ENCODE data around the gene DES. TPM values are rescaled to one million over a fixed set of nuclear protein-coding genes. Genes with fewer than 3 reads are reported as not detected.

The DES gene
- total and polyA plus RNA-seq, 2 donors (not counting 1 experiment from before 2014, with no cell fraction given), result not detected

DNA sequence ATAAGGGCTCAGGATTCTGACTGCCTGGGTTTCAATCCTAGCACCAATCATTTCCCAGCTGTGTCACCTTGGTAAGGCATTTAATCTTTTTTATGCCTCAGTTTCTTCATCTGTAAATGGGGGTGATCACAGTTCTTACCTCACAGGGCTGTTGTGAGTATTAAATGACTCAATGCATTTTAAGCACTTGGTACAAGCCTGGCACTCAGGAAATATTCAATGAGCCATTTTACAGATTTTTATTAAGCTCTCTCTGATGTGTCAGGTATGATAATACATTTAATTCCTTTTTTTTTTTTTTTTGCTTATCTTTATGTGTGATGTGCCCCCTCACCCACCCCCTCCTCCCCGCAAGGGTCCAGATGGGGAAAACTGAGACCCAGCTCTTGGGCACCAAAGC lies 28.5 kb downstream of the DES start:
- peaks cover 56% of the 10 kb centered on the region for H3K27me3 Mint-ChIP-seq
- Histone ChIP-seq H2AFZ (ENCODE audit: insufficient read depth, low read depth, low read length, poor library complexity, severe bottlenecking) (no peak overlapping the region), H4K20me1 (ENCODE audit: control insufficient read depth, insufficient read depth, low read length, poor library complexity, severe bottlenecking) (no peaks in the 10 kb centered on the region), H3K79me2 (ENCODE audit: control insufficient read depth, insufficient read depth, low read length) (no peaks in the 10 kb centered on the region), H3K27me3 (replicated peaks in 1 of 4; ENCODE audit: control extremely low read depth in 1 of 4, control insufficient read depth in 3 of 4, insufficient read depth in 4 of 4, low read length in 3 of 4) (peaks cover 0 to 34% (median 17%) of the 10 kb centered on the region in 4 experiments), H3K4me1 (ENCODE audit: control insufficient read depth in 2 of 2, insufficient read depth in 2 of 2, low read length in 2 of 2) (peaks cover 0 to 12% of the 10 kb centered on the region in 2 donors), H3K27ac (ENCODE audit: low read length in 2 of 2) (no peak overlapping the region), H3K36me3 (replicated peaks in 1 of 2; ENCODE audit: control extremely low read depth in 1 of 2, control insufficient read depth in 1 of 2, extremely low read depth in 1 of 2, insufficient read depth in 2 of 2, low read length in 1 of 2) (no peaks in the 10 kb centered on the region), H3K9me3 (ENCODE audit: control extremely low read depth in 1 of 3, control insufficient read depth in 2 of 3, insufficient read depth in 1 of 3, low read length in 2 of 3) (no peaks in the 10 kb centered on the region), H3K4me2 (replicated peaks; ENCODE audit: low read depth, low read length, poor library complexity, severe bottlenecking) (no peak overlapping the region), H3K4me3 (ENCODE audit: control extremely low read depth in 1 of 5, extremely low read depth in 1 of 5, insufficient read depth in 1 of 5, low read depth in 2 of 5, low read length in 4 of 5) (no peak overlapping the region), H3K9ac (ENCODE audit: low read length) (no peak overlapping the region)
- WGBS (ENCODE audit: insufficient coverage), result no CpG with 5 or more reads among the region's 1 CpG
- ChIA-PET POLR2A (no interaction called here), CTCF (interaction anchor here (0.7 kb wide), 2 partner anchors 9 to 44 kb away, joined by 3 to 5 read pairs; no protein-coding TSS in a partner anchor)
- peaks cover 13% of the 10 kb centered on the region for H3K4me1 Mint-ChIP-seq
- DNase-seq, result no peak
- no peak overlapping the region for H3K27ac Mint-ChIP-seq
- H3K4me3 Mint-ChIP-seq, result no peak overlapping the region
- TF ChIP-seq CTCF (IDR thresholded peaks at IDR 0.05) (no peak), EZH2 (IDR thresholded peaks at IDR 0.05; ENCODE audit: borderline replicate concordance, insufficient read depth, low read depth, low read length, poor library complexity, severe bottlenecking) (no peak)
- no peaks in the 10 kb centered on the region for H3K9me3 Mint-ChIP-seq (ENCODE audit: insufficient read depth)
- intact Hi-C loops (cut with micrococcal nuclease), result no loop called here
- no peak for ATAC-seq (ENCODE audit: low read depth)

GRCh38 chr2:219447242-219448098 lies 29.3 kb downstream of the DES start:
- H3K27ac Mint-ChIP-seq, result no peak overlapping the region
- peaks cover 11% of the 10 kb centered on the region for H3K4me1 Mint-ChIP-seq
- H3K79me2 ChIP-seq (ENCODE audit: control insufficient read depth, insufficient read depth, low read length), result no peaks in the 10 kb centered on the region
- no peaks in the 10 kb centered on the region for H3K36me3 ChIP-seq (replicated peaks in 1 of 2; ENCODE audit: control extremely low read depth in 1 of 2, control insufficient read depth in 1 of 2, extremely low read depth in 1 of 2, insufficient read depth in 2 of 2, low read length in 1 of 2)
- TF ChIP-seq EZH2 (IDR thresholded peaks at IDR 0.05; ENCODE audit: borderline replicate concordance, insufficient read depth, low read depth, low read length, poor library complexity, severe bottlenecking), result no peak
- TF ChIP-seq CTCF (IDR thresholded peaks at IDR 0.05), result no peak
- no peak overlapping the region for H3K27ac ChIP-seq (ENCODE audit: low read length in 2 of 2)
- H2AFZ ChIP-seq (ENCODE audit: insufficient read depth, low read depth, low read length, poor library complexity, severe bottlenecking), result no peak overlapping the region
- H3K27me3 Mint-ChIP-seq, result peaks cover 61% of the 10 kb centered on the region
- ATAC-seq (ENCODE audit: low read depth), result no peak
- no peaks in the 10 kb centered on the region for H3K9me3 Mint-ChIP-seq (ENCODE audit: insufficient read depth)
- H3K4me3 ChIP-seq (ENCODE audit: control extremely low read depth in 1 of 5, extremely low read depth in 1 of 5, insufficient read depth in 1 of 5, low read depth in 2 of 5, low read length in 4 of 5), result no peak overlapping the region
- H3K27me3 ChIP-seq (replicated peaks in 1 of 4; ENCODE audit: control extremely low read depth in 1 of 4, control insufficient read depth in 3 of 4, insufficient read depth in 4 of 4, low read length in 3 of 4), result peaks cover 0 to 36% (median 16%) of the 10 kb centered on the region in 4 experiments
- WGBS (ENCODE audit: insufficient coverage), result 75% methylated on average over 15 of the region's 23 CpGs
- ChIA-PET CTCF (interaction anchor here (0.7 kb wide), 2 partner anchors 8 to 45 kb away, joined by 3 to 5 read pairs; no protein-coding TSS in a partner anchor), POLR2A (no interaction called here)
- H3K9me3 ChIP-seq (ENCODE audit: control extremely low read depth in 1 of 3, control insufficient read depth in 2 of 3, insufficient read depth in 1 of 3, low read length in 2 of 3), result no peaks in the 10 kb centered on the region
- peaks cover 0 to 11% of the 10 kb centered on the region in 2 donors for H3K4me1 ChIP-seq (ENCODE audit: control insufficient read depth in 2 of 2, insufficient read depth in 2 of 2, low read length in 2 of 2)
- no peaks in the 10 kb centered on the region for H4K20me1 ChIP-seq (ENCODE audit: control insufficient read depth, insufficient read depth, low read length, poor library complexity, severe bottlenecking)
- DNase-seq, result no peak
- H3K4me2 ChIP-seq (replicated peaks; ENCODE audit: low read depth, low read length, poor library complexity, severe bottlenecking), result no peak overlapping the region
- intact Hi-C loops (cut with micrococcal nuclease), result no loop called here
- no peak overlapping the region for H3K9ac ChIP-seq (ENCODE audit: low read length)
- H3K4me3 Mint-ChIP-seq, result no peak overlapping the region
